Kidney (tissue), 14 donors: ENCODE data around the gene EIF2D. TPM values are rescaled to one million over a fixed set of nuclear protein-coding genes. Genes with fewer than 3 reads are reported as not detected.
A peak's percentile ranks its signal among the peaks of the same experiment; 100 is the strongest.

Experiments used
- DNase-seq, 5 donors: peaks; one replicate each; pipeline ENCODE4 v3.0.0-alpha.2; 2013 to 2020
- FAIRE-seq: peaks from 2 replicates; lab custom pipeline; 2012; peaks lifted over from hg19 to GRCh38; lab: Jason Lieb, UNC
- H3K27ac ChIP-seq, 2 donors: one replicate each; pipeline ENCODE4 v1.7.0; 2013; ENCODE audit warnings: low read depth in 2 of 2, low read length in 2 of 2, inconsistent platforms in 1 of 2
- H3K27me3 ChIP-seq: one replicate; pipeline ENCODE4 v1.7.1; 2013; ENCODE audit warnings: low read length, inconsistent platforms; ENCODE audit not compliant: control insufficient read depth, insufficient read depth
- H3K36me3 ChIP-seq, 3 donors: one replicate each; pipeline versions ENCODE4 v1.7.0 to v1.7.1; 2013; ENCODE audit warnings: low read length in 3 of 3, control low read depth in 1 of 3, inconsistent platforms in 1 of 3; ENCODE audit not compliant: insufficient read depth in 3 of 3, control insufficient read depth in 2 of 3
- H3K4me1 ChIP-seq, 3 donors: one replicate each; pipeline versions ENCODE4 v1.7.0 to v1.7.1; 2013; ENCODE audit warnings: low read length in 3 of 3, inconsistent platforms in 1 of 3, low read depth in 1 of 3; ENCODE audit not compliant: control insufficient read depth in 2 of 3, insufficient read depth in 2 of 3
- H3K4me3 ChIP-seq, 3 donors: one replicate each; pipeline versions ENCODE4 v1.7.0 to v1.8.1; 2013; ENCODE audit warnings: low read length in 3 of 3, control low read depth in 1 of 3, inconsistent platforms in 1 of 3
- H3K9ac ChIP-seq, 3 donors: one replicate each; pipeline versions ENCODE4 v1.7.0 to v1.7.1; 2013; ENCODE audit warnings: low read length in 3 of 3, control low read depth in 1 of 3, inconsistent platforms in 1 of 3
- H3K9me3 ChIP-seq, 3 donors: one replicate each; pipeline versions ENCODE4 v1.7.0 to v1.7.1; 2013; ENCODE audit warnings: low read length in 3 of 3, control low read depth in 1 of 3, inconsistent platforms in 1 of 3; ENCODE audit not compliant: control insufficient read depth in 2 of 3, insufficient read depth in 1 of 3
- CTCF ChIP-seq: IDR thresholded peaks from 3 replicates; pipeline ENCODE4 v1.5.1; 2012; ENCODE audit warnings: mild to moderate bottlenecking, moderate library complexity, borderline replicate concordance; ENCODE audit not compliant: insufficient read depth; ENCODE audit errors: extremely low read depth
- intact Hi-C: fragments of 100-400 bp; cut with DNase I; formaldehyde crosslinking; loops from one replicate; pipeline ENCODE4 v1.11.1; 2022
- polyA plus RNA-seq: library from polyadenylated mRNA; stranded (reverse); fragments of 350-450 nt; fragmentation: Illumina TruSeq; extraction: RNeasy Lipid Tissue Mini Kit (QIAGEN cat#74804); gene quantifications from one replicate; pipeline ENCODE4 v1.2.3, GENCODE V29; 2014; ENCODE audit warnings: low read depth, low replicate concordance; ENCODE audit not compliant: insufficient read depth
- total RNA-seq: library from RNA; stranded (reverse); fragmentation: NEBNext Ultra II Directional; extraction: Animal tissue kit (Norgen Biotek cat#: 25700); gene quantifications from one replicate; pipeline ENCODE4 v1.2.1, GENCODE V29; 2021
- donor health status: control.
- donor health status: control.
- donor health status: control.
- donor health status: control.
- donor health status: control.
- donor health status: DM: yes; HTN: yes; CAD: no.
- donor health status: Normal renal cell carcinoma (clear cell type).

The EIF2D gene
- total and polyA plus RNA-seq, 2 donors from 2014 or later, result 44.5 to 45.1 TPM

- H3K4me3 ChIP-seq, result no peak overlapping the region
- no peaks in the 10 kb centered on the region for H3K27me3 ChIP-seq
- no peak overlapping the region for H3K9ac ChIP-seq
- DNase-seq, result no peak
- H3K9me3 ChIP-seq, result no peaks in the 10 kb centered on the region
- H3K36me3 ChIP-seq, result no peaks in the 10 kb centered on the region
- H3K27ac ChIP-seq, result no peak overlapping the region
- peaks cover 0 to 11% (median 6%) of the 10 kb centered on the region in 3 donors for H3K4me1 ChIP-seq
- intact Hi-C loops, result no loop called here
- TF ChIP-seq CTCF, result no peak
- FAIRE-seq, result no peak
Measured at GRCh38 chr1:206637605-206638004, 25.3 kb upstream of the EIF2D start.

GRCh38 chr1:206636671-206637070 is 24.4 kb upstream of the EIF2D start:
- FAIRE-seq (no peak), DNase-seq (no peak)
- Histone ChIP-seq H3K27ac (no peak overlapping the region), H3K36me3 (no peaks in the 10 kb centered on the region), H3K9ac (no peak overlapping the region), H3K4me1 (peaks cover 0 to 11% (median 6%) of the 10 kb centered on the region in 3 donors), H3K4me3 (peak overlapping the region in 1 of 3 donors; percentile 79), H3K27me3 (no peaks in the 10 kb centered on the region), H3K9me3 (no peaks in the 10 kb centered on the region)
- intact Hi-C loops, result no loop called here
- no peak for TF ChIP-seq CTCF

GRCh38 chr1:206635978-206636345 is 23.7 kb upstream of the EIF2D start:
- Histone ChIP-seq H3K9ac (peak overlapping the region; percentile 42 to 68 (median 43)), H3K4me1 (peaks cover 0 to 11% (median 6%) of the 10 kb centered on the region in 3 donors), H3K36me3 (no peaks in the 10 kb centered on the region), H3K9me3 (no peaks in the 10 kb centered on the region), H3K27me3 (no peaks in the 10 kb centered on the region), H3K27ac (peak overlapping the region; percentile 76 to 85), H3K4me3 (peak overlapping the region; percentile 40 to 79 (median 54))
- intact Hi-C loops, result no loop called here
- DNase-seq (no peak), FAIRE-seq (no peak)
- no peak for TF ChIP-seq CTCF
